NT2/D1 (cell line): Measurements from ENCODE around the gene GDPD4.

Source experiments
- DNase-seq: peaks from one replicate; pipeline ENCODE4 v3.0.0-alpha.2; 2011; ENCODE audit warnings: low read depth, low spot score
- H3K27me3 ChIP-seq: 2 replicates; pipeline ENCODE4 v1.6.0; 2011; ENCODE audit warnings: mild to moderate bottlenecking; ENCODE audit not compliant: insufficient read length, insufficient read depth
- H3K36me3 ChIP-seq: 2 replicates; pipeline ENCODE4 v1.6.1; 2011; ENCODE audit warnings: mild to moderate bottlenecking, low read length, mixed read lengths; ENCODE audit not compliant: insufficient read depth, insufficient read length
- H3K4me1 ChIP-seq: 2 replicates; pipeline ENCODE4 v1.5.1; 2011; ENCODE audit not compliant: insufficient read depth, insufficient read length
- H3K4me3 ChIP-seq: 2 replicates; pipeline ENCODE4 v1.5.1; 2011; ENCODE audit warnings: low read depth; ENCODE audit not compliant: insufficient read length
- H3K9ac ChIP-seq: 2 replicates; pipeline ENCODE4 v1.6.0; 2011; ENCODE audit warnings: low read depth; ENCODE audit not compliant: insufficient read length
- H3K9me3 ChIP-seq: 2 replicates; pipeline ENCODE4 v1.5.1; 2011; ENCODE audit warnings: mild to moderate bottlenecking, low read length; ENCODE audit not compliant: insufficient read depth
- SUZ12 ChIP-seq: IDR thresholded peaks from 2 replicates; pipeline ENCODE4 v1.6.1; 2011; ENCODE audit not compliant: insufficient read length, insufficient read depth; ENCODE audit errors: extremely low read depth
- YY1 ChIP-seq: IDR thresholded peaks from 2 replicates; pipeline ENCODE4 v1.6.1; 2011; ENCODE audit not compliant: insufficient read length, insufficient read depth
- ZNF274 ChIP-seq: IDR thresholded peaks from 2 replicates; pipeline ENCODE4 v1.6.1; 2011; ENCODE audit warnings: mild to moderate bottlenecking, low read depth, low read length

Gene GDPD4

GRCh38 chr11:77181226-77181625 is 120.3 kb downstream of the GDPD4 start:
- no peak for DNase-seq
- no peaks in the 10 kb centered on the region for H3K36me3 ChIP-seq
- TF ChIP-seq YY1 (no peak), SUZ12 (no peak), ZNF274 (no peak)

GRCh38 chr11:77180346-77180745 is 121.1 kb downstream of the GDPD4 start:
- DNase-seq: no peak
- no peak overlapping the region for H3K9ac ChIP-seq
- no peaks in the 10 kb centered on the region for H3K27me3 ChIP-seq
- no peaks in the 10 kb centered on the region for H3K9me3 ChIP-seq
- peaks cover 9% of the 10 kb centered on the region for H3K4me1 ChIP-seq
- H3K36me3 ChIP-seq: no peaks in the 10 kb centered on the region
- no peak overlapping the region for H3K4me3 ChIP-seq
- no peak for TF ChIP-seq YY1
- TF ChIP-seq ZNF274: no peak
- TF ChIP-seq SUZ12: no peak

More at GRCh38 chr11:77181226-77181625, 120.3 kb downstream of the GDPD4 start:
- Histone ChIP-seq H3K4me3 (no peak overlapping the region), H3K4me1 (peaks cover 2% of the 10 kb centered on the region), H3K9me3 (no peaks in the 10 kb centered on the region), H3K27me3 (no peaks in the 10 kb centered on the region), H3K9ac (no peak overlapping the region)

GRCh38 chr11:77179681-77180080 is 121.8 kb downstream of the GDPD4 start:
- no peaks in the 10 kb centered on the region for H3K36me3 ChIP-seq
- no peak for TF ChIP-seq ZNF274
- no peak for TF ChIP-seq SUZ12
- TF ChIP-seq YY1: no peak

GRCh38 chr11:77179048-77179447 is 122.4 kb downstream of the GDPD4 start:
- no peaks in the 10 kb centered on the region for H3K9me3 ChIP-seq
- H3K36me3 ChIP-seq: no peaks in the 10 kb centered on the region
- no peak for TF ChIP-seq SUZ12
- TF ChIP-seq YY1: no peak
- no peak for TF ChIP-seq ZNF274

More at GRCh38 chr11:77179681-77180080, 121.8 kb downstream of the GDPD4 start:
- Histone ChIP-seq H3K9me3 (no peaks in the 10 kb centered on the region), H3K27me3 (no peaks in the 10 kb centered on the region), H3K4me3 (no peak overlapping the region), H3K4me1 (peaks cover 14% of the 10 kb centered on the region), H3K9ac (no peak overlapping the region)
- no peak for DNase-seq

GRCh38 chr11:77178150-77178549 is 123.3 kb downstream of the GDPD4 start:
- Histone ChIP-seq H3K4me1 (peaks cover 20% of the 10 kb centered on the region), H3K27me3 (no peaks in the 10 kb centered on the region), H3K9me3 (no peaks in the 10 kb centered on the region), H3K9ac (no peak overlapping the region), H3K36me3 (no peaks in the 10 kb centered on the region), H3K4me3 (no peak overlapping the region)
- TF ChIP-seq ZNF274 (no peak), SUZ12 (no peak), YY1 (no peak)
- no peak for DNase-seq

More at GRCh38 chr11:77179048-77179447, 122.4 kb downstream of the GDPD4 start:
- Histone ChIP-seq H3K9ac (no peak overlapping the region), H3K4me3 (no peak overlapping the region), H3K27me3 (no peaks in the 10 kb centered on the region), H3K4me1 (peaks cover 16% of the 10 kb centered on the region)
- DNase-seq: no peak

- TF ChIP-seq YY1: no peak
- no peak for TF ChIP-seq ZNF274
- TF ChIP-seq SUZ12: no peak
- DNase-seq: no peak
- Histone ChIP-seq H3K9me3 (no peaks in the 10 kb centered on the region), H3K9ac (no peak overlapping the region), H3K4me1 (peaks cover 27% of the 10 kb centered on the region), H3K27me3 (no peaks in the 10 kb centered on the region), H3K4me3 (no peak overlapping the region), H3K36me3 (no peaks in the 10 kb centered on the region)
Observed at GRCh38 chr11:77176996-77177395, 124.5 kb downstream of the GDPD4 start.

- Histone ChIP-seq H3K9ac (peak overlapping the region; percentile 56), H3K9me3 (no peaks in the 10 kb centered on the region), H3K27me3 (no peaks in the 10 kb centered on the region), H3K4me1 (peaks cover 29% of the 10 kb centered on the region), H3K4me3 (no peak overlapping the region), H3K36me3 (no peaks in the 10 kb centered on the region)
- no peak for DNase-seq
- TF ChIP-seq YY1 (no peak), ZNF274 (no peak), SUZ12 (no peak)
Observed at GRCh38 chr11:77175869-77176539, 125.5 kb downstream of the GDPD4 start.
